ENCODE data around the gene TTLL12.

- TF ChIP-seq GATA2 (IDR thresholded peaks at IDR 0.05; ENCODE audit: low read depth, low read length) (no peak), GATA3 (IDR thresholded peaks at IDR 0.05; ENCODE audit: low read depth, low read length) (no peak)
These were observed 31.9 kb downstream of the TTLL12 start for GRCh38 chr22:43154887-43155536.
